Putamen (tissue), 1 donor: ENCODE results near the gene PPP1R26.
"Not testable (repeated sequence)": the region's sequence is repeated elsewhere in the genome, so short reads cannot be mapped to it uniquely, and the experiment has no call there.

Experiments used
- DNase-seq: peaks from one replicate; pipeline ENCODE4 v3.0.0-alpha.2; 2016; ENCODE audit warnings: low spot score

Gene PPP1R26

DNA sequence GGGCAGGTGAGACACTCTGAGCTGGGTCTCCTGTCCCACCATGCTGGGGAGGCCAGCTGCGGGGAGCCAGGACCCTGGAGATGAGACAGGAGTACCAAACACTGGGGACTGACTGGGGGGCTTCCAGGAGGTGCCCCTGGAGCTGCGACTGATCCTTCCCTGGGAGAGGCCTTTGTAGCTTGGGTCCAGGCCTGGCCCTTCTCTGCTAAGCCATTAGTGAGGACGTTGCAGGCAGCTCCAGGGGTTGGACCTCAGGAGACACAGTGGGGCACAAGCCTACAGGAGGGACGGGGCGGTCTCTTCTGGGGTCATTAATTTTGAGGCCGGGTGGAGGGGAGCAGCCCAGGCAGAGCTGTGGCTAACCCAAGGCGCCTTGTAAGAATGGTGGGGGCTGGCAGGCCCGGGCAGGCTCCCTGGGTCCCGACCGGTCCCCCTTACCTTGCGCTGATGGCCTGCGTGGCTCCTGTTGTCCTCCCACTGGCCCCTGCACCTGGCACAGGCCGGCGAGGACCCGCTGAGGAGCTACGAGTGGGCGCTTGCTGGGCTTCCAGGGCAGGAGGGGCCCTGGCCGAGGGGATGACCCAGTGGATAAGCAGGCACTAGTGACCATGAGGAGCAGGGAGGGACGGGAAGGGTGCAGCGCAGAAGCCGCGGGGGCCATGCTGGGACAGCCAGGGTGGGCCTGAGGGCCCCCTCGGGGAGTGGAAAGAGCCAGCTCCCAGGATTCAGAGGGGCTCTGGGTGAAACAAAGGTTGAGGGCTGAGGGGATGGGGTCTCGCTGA, 26.0 kb downstream of the PPP1R26 start:
- no peak for DNase-seq

GRCh38 chr9:135506327-135507103, 26.9 kb downstream of the PPP1R26 start:
- no peak for DNase-seq

GRCh38 chr9:135507104-135508035, 27.8 kb downstream of the PPP1R26 start:
- DNase-seq: no peak

GRCh38 chr9:135508211-135508820, 28.7 kb downstream of the PPP1R26 start:
- no peak for DNase-seq

GRCh38 chr9:135509458-135509857, 29.9 kb downstream of the PPP1R26 start:
- no peak for DNase-seq

- no peak for DNase-seq
These were observed 32.6 kb downstream of the PPP1R26 start for GRCh38 chr9:135512241-135512603.

DNA sequence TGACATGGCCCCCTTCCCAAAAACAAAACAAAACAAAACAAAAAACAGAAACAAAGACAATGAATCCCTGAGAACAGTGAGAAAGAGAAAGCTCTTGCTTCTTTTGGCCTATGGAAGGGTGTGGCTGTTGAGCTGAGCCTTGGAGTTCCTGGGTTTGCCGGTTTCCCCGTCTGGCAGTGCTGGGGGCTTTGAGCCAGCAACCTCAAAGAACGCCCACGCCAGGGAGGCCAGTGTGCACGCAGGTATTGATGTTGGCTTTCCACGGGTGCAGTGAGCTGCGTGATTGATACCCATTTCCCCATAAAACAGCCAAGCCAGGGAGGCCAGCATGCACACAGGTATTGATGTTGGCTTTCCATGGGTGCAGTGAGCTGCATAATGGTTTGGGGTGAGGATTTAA, 33.3 kb downstream of the PPP1R26 start:
- DNase-seq: no peak

GRCh38 chr9:135513351-135513846, 33.8 kb downstream of the PPP1R26 start:
- no peak for DNase-seq

GRCh38 chr9:135513906-135514305, 34.3 kb downstream of the PPP1R26 start:
- DNase-seq: not testable (repeated sequence)

DNA sequence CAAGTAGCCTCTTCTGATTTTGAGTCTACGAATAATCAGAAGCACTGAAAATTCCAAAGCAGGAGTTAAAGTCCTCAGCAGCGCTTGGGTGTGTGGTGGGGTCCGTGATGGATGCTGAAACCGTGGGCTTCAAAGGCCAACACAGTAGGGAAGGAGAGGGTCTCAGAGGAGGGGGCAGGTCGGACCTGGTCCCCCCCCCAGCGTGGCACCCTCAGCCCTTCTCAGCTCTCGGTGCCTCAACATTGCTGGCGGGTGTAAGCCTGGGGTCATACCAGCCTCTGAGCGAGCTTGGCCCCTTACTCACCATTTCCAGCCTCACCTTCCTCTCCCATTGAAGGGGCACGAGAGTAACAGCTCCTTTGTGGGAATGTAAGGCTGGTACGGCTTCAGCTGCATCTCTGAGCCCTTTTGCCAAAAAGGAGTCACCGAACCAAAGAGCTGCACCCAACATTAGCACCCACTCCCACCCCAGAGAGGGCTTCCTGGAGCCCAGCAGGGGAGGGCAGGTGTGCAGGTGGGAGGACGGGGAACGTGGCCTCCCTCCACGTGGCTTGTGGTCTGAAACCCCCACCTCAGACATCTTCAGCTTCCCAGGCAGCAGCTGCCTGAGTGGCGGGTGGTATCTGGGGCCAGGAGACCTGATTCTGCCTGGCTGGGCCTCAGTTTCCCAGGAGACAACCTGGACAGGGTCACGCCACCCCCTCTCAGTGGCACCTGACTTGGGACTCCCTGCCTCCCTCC, 34.9 kb downstream of the PPP1R26 start:
- DNase-seq: no peak

DNA sequence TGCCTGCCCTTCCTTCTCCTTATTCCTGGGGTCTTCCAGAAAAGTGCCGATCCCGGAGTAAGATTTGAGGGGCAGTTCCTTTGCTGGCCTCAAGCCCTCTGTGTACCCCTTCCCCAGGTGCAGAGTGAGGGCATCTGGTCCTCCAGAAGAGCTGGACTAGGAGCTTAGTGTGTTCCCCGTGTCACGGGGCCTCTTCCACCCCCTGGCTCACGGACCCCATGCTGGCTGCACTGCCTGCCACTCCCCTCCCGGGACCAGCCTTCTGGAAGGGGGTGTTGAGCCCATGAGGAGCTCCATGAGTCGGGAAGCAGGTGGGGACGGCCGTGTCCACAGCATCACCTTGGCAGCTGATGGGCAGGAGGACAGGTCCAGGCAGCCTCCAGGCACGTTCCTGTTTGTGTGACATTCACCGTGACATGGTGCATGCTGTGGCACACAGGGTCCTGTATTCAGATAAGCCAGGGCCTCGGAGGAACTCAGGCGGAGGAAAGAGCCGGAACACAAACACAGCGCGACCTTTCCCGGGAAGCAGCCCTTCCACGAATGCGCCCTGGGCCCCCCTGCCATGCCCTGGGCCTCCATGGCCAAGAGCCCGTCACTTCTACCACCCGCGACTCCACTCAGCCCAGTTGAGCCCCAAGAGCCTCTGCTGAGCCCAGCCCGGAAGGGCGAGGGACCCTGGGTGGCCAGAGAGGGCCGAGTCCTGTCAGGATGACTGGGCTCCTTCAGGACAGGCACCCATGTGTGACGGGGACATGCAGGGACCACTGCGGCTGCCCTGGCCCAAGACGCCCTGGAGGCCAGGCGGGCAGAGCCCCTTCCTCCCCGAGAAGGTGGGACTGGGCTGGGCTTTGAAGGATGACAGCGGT, 35.7 kb downstream of the PPP1R26 start:
- DNase-seq: no peak

DNA sequence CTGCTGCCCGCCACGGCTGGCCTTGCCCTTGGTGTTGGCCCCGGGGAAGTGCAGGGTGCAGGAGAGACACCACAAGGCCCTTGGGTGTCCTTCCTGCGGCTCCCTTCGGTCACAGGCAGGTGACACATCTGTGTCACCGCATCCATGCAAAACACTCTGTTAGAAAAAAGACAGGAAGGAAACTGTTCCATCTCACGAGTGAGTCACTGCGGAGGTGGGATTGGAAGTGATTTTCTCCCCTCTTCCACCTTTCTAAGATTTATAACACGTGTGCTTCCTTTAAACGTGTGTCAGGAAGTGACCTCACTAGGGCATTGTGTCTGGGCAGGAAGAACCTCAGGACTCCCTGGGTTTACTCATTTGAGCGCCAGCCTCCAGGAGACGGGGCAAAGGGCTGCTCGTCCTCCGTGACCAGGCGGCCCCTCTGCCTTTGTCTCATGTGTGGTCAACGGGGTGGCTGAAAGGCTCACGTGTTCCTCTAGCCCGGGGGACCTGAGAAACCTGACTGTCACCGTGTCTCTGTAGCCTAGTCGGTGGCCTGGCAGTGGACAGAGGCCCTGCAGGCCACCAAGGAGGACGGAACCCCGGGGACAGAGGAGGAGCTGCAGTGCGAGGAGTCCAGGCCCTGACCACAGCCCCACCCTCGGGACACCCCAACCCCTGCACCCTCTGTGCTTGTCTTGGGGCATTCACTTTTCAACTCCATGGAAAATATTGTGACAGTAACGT, 36.7 kb downstream of the PPP1R26 start:
- no peak for DNase-seq

DNA sequence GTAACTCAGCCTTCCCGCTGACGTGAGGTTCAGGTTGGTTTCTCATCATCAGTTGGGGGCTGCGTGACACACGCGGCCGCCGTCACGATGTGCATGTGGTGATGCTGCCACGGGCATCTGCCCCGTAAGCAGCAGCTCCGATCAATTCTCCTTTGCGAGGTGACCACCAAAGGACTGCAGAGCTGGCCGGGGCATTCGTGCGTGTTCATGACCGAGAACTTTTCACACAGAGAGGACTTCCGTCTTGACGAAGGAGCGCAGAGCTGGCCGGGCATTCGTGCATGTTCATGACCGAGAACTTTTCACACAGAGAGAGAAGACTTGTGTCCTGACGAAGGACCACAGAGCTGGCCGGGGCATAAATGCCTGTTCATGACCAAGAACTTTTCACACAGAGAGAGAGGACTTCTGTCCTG, 37.8 kb downstream of the PPP1R26 start:
- no peak for DNase-seq

DNA sequence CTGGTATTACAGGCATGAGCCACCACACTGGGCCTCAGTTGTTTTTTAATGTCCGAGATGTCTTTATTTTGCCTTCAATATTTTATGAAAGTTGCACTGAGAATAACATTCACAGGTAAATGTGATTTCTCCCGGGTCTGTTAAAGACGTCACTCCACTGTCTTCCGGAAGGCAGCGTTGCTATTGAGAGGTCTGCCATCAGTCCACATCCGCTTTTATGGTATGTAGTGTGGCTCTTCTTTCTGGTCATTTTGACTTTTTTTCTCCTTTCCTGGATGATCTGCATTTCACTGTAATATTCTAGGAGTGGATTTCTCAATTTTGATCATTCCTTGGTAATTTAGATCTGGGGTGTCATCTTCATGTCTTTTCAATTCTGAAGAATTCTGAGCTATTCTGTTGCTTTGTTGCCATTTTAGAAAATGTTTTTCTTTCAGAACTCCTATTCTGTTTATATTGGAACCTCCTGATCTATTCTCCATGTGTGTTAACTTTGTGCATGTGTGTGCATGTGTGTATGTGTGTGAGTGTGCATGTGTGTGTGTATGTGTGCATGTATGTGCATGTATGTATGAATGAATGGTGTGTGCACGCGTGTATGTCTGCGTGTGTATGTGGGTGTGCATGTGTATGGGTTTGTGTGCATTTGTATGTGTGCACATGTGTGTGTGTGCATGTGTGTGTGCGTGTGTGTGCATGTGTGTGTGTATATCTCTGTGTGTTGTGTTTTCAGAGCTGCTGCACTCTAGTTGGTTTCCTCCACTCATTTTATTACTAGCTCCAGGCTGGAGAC, 39.8 kb downstream of the PPP1R26 start:
- DNase-seq: no peak

GRCh38 chr9:135520916-135521607, 41.5 kb downstream of the PPP1R26 start, which contains the start of gene LCN1:
TSS of gene LCN1 (plus strand) at chr9:135521440. CDS start at chr9:135521498, 58 bp downstream.
- no peak for DNase-seq

DNA sequence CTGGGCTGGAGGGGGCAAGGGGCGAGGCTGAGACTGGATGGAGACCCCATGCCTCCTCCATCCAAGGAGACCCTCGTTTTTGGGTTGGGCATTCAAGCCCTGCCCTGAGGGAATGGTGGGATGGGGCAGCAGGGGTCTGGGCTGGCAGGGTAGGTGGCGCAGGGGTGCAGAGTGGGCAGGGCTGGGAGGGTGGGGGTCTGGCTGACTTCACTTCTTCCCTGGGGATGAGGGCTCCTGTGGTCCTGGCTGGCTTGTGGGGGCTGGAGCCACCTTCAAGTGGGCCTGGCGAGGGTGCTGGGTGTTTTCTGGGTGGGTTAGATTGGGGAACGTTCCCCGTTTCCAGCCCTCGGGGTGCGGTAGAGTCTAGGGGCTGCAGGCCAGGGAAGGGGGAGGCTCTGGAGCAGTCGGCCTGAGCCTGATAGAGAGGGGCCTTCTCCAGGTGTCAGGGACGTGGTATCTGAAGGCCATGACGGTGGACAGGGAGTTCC, 42.1 kb downstream of the PPP1R26 start:
- no peak for DNase-seq

- DNase-seq: no peak
These were observed 42.7 kb downstream of the PPP1R26 start for GRCh38 chr9:135522137-135522877.
